NCI-H510A treated with DMSO at 0.1 percent for 48 hours (cell line): Measurements from ENCODE around the gene ATCAY.
"Not testable (repeated sequence)": the region's sequence is repeated elsewhere in the genome, so short reads cannot be mapped to it uniquely, and the experiment has no call there.

Source experiments
- DNase-seq: peaks from one replicate; lab custom pipeline; 2025; lab: John Stamatoyannopoulos, UW

Gene ATCAY

GRCh38 chr19:3902317-3902973 is 22.0 kb downstream of the ATCAY start:
- DNase-seq: no peak

GRCh38 chr19:3904233-3904632 is 23.7 kb downstream of the ATCAY start:
- DNase-seq: no peak

- no peak for DNase-seq
Measured at GRCh38 chr19:3907626-3908265, 27.3 kb downstream of the ATCAY start.

- DNase-seq: no peak
Measured at GRCh38 chr19:3908266-3909054, 28.0 kb downstream of the ATCAY start.

- DNase-seq: no peak
Measured at GRCh38 chr19:3910105-3910504, 29.6 kb downstream of the ATCAY start.

- DNase-seq: no peak
Measured at GRCh38 chr19:3914199-3914598, 33.7 kb downstream of the ATCAY start.

GRCh38 chr19:3916033-3916432 is 35.5 kb downstream of the ATCAY start:
- no peak for DNase-seq

- DNase-seq: no peak
Measured at GRCh38 chr19:3919793-3920192, 39.3 kb downstream of the ATCAY start.

- no peak for DNase-seq
Measured at GRCh38 chr19:3923096-3923758, 42.7 kb downstream of the ATCAY start.

- no peak for DNase-seq
Measured at GRCh38 chr19:3923912-3924311, 43.4 kb downstream of the ATCAY start.

GRCh38 chr19:3931041-3931440 is 50.6 kb downstream of the ATCAY start:
- DNase-seq: no peak

GRCh38 chr19:3932931-3933810 is 52.7 kb downstream of the ATCAY start, which contains the start of gene NMRK2:
Gene NMRK2 (plus strand): TSS chr19:3933069. CDS start chr19:3933672, 603 bp downstream.
- no peak for DNase-seq

GRCh38 chr19:3936506-3937442 is 56.3 kb downstream of the ATCAY start:
- DNase-seq: no peak

GRCh38 chr19:3938300-3938950 is 57.9 kb downstream of the ATCAY start:
- DNase-seq: not testable (repeated sequence)

- no peak for DNase-seq
Measured at GRCh38 chr19:3942790-3943409, 62.4 kb downstream of the ATCAY start.

GRCh38 chr19:3944018-3944721 is 63.7 kb downstream of the ATCAY start:
- DNase-seq: no peak

GRCh38 chr19:3945838-3946237 is 65.4 kb downstream of the ATCAY start:
- DNase-seq: no peak

- DNase-seq: not testable (repeated sequence)
Measured at GRCh38 chr19:3947316-3947933, 66.9 kb downstream of the ATCAY start.
